Measurements from ENCODE around the gene RHOT1.
"Not testable (repeated sequence)": the region's sequence is repeated elsewhere in the genome, so short reads cannot be mapped to it uniquely, and the experiment has no call there.

The RHOT1 gene

DNA sequence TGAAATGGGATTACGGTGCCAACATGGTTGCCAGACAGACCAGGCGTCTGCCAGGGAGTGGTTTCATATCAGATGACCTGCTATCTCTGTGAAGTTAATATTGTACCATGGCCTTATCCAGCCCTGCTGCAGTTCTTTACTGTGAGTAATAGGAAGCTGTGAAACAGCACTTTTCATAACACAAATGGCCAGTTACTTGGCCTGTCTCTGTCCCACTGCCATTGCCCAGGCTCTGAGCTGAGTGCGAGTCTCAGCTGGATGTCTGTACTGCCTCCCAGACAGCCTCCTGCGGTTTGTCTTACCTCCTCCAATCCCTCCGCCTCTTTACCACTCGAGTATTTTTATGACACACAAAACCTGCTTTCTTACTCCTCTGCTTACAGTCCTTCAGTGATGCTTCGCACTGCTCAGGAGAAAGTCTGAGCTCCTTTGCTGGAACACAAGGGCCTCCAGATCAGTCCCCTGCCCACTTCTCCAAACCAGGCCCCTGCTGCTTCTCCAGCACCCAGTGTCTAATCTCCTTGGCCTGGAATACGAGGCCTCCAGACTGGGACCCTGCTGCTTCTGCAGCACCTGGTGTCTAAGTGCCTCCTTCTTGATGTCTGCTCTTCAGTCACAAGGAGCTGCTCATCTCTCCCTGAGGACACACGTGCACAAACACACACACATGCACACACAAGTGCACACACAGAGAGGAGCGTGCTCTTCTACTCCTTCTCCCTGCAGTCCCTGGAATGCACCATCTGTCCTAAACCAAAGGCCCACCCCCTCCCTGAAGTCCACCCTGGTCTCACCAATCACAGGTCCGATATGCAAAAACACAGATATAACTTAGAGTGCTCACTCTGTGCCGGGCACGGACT, 17.1 kb upstream of the RHOT1 start:
- no peak for DNase-seq (ENCODE audit: low read depth in 2 of 2)

DNA sequence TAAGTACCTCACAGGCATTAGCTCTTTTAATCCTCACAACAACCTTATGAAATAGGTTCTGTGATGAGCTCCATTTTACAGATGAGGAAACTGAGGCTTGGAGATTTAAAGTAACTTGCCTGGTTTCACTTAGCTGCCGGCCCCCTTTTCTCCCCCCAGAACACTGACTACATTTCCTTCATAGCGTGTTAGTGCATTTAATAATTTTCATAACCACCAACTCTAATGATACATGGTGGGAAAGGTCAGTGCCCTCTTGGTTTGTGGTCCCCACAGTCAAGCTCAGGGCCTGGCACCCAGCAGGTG, 16.5 kb upstream of the RHOT1 start:
- no peak for DNase-seq (ENCODE audit: low read depth in 2 of 2)

DNA sequence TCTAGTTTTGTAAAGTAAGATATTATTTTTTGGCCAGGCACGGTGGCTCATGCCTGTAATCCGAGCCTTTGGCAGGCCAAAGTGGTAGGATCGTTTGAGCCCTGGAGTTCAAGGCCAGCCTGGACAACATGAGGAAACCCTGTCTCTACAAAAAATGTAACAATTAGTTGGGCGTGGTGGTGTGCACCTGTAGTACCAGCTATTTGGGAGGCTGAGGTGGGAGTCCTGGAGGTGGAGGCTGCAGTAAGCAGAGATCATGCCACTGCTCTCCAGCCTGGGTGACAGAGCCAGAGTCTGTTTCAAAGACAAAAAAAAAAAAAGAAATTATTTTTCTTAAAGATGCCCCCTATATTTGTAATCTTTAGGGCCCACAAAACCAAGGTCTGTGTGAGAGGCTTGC, 16.0 kb upstream of the RHOT1 start:
- DNase-seq (ENCODE audit: low read depth in 2 of 2), result no peak

DNA sequence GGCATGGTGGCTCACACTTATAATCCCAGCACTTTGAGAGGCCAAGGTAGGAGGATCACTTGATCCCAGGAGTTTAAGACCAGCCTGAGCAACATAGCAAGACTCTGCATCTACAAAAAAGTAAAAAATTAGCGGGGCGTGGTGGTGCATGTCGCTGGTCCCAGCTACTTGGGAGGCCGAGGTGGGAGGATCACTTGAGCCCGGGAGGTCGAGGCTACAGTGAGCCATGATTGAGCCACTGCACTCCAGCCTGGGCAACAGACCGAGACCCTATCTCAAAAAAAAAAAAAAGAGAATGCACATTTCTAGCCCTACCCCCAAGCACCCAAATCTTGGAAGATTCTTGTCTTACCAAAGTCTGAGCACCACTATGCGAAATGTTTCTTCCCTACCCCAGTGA, 15.6 kb upstream of the RHOT1 start:
- DNase-seq (ENCODE audit: low read depth in 2 of 2), result no peak

DNA sequence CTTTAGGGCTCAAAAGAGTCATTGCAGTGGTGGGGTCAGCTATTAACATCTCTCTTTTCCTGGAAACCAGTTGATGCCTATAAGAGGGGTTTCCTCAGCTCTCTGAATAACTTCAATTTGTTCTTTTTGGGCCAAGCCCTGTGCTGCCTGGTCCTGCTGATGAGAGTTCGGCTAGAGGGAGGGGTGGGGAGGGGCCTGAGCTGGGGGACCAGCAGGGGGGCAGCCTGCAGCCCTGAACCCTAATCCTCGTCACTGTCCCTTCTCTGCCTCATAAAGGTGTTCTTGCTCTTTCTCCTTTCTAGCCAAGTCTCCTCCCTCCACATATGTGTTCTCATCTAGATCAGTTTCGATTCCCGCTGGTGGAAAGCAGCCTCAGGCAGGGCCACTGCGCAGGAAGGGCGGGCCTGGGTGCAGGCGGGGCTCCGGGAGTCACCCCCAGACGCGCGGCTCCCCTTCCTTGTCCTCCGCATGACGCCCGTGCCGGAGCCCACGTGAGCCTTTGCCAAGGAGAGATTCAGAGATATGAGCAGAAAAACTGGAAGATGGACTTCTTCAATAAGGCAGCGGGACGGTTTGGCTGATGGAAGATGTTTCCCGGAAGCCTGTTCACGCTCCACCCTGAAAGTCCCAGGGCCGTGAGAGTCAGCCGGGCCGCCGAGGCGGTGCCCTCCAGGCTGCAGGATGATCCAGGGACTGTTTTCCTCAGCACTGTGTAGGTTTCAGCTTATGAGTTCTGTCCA, 15.0 kb upstream of the RHOT1 start:
- DNase-seq (ENCODE audit: low read depth in 2 of 2), result peak in 1 of 2 experiments; percentile 40

DNA sequence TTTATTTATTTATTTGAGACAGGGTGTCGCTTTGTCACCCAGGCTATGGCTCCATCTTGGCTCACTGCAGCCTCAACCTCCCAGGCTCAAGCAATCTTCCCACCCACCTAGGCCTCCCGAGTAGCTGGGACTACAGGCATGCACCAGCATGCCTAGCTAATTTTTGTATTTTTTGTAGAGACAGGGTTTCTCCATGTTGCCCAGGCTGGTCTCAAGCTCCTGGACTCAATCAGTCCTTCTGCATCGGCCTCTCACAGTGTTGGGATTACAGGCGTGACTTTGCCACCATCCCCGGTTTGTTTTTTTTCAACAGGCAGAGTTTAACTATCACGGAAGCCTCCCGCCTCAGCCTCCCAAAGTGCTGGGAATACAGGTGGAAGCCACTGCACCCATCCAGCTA, 13.8 kb upstream of the RHOT1 start:
- not testable (repeated sequence) for DNase-seq (ENCODE audit: low read depth in 2 of 2)

DNA sequence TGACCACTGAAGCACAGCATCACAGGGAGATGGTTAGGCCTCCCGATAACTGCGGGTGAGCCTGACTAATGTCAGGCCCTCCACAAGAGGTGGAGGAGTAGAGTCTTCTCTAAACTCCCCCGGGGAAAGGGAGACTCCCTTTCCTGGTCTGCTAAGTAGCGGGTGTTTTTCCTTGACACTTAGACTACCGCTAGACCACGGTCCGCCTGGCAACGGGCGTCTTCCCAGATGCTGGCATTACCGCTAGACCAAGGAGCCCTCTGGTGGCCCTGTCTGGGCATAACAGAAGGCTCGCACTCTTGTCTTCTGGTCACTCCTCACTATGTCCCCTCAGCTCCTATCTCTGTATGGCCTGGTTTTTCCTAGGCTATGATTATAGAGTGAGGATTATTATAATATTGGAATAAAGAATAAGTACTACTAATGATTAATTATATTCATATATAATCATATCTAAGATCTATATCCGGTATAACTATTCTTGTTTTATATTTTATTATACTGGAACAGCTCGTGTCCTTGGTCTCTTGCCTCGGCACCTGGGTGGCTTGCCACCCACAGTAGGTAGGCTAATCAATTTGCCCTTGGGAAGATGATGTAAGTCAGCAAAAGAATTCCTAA, 6.7 kb upstream of the RHOT1 start:
- not testable (repeated sequence) for DNase-seq (ENCODE audit: low read depth in 2 of 2)

DNA sequence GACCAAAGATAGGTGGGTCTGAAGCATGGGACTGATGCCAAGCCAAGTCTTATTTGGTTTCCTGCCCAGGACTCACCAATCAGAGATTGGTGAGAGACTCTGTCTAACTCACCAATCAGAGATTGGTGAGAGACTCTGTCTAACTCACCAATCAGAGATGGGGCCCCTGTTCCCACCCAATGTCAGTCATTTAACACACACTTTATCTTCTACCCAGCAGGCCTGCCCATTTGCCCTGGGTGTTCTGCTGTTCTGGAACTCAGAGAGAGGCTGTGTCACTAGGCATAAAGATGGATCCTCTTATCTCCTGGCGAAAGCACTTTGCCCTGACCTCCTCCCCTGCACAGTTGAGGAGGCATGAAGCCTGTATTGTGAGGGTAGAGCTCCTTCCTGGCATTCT, 5.4 kb upstream of the RHOT1 start:
- DNase-seq (ENCODE audit: low read depth in 2 of 2), result no peak

DNA sequence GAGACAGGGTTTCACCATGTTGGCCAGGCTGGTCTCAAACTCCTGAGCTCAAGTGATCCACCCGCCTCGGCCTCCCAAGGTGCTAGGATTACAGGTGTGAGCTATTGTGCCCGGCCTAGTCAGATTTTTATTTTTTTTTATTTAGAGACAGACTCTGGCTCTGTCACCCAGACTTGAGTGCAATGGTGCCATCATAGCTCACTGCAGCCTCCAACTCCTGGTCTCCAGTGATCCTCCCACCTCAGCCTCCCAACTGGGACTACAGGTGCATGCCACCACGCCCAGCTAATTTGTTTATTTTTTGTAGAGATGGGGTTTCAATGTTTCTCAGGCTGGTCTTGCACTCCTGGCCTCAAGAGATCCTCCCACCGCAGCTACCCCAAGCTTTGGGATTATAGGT, 2.8 kb upstream of the RHOT1 start:
- DNase-seq (ENCODE audit: low read depth in 2 of 2), result not testable (repeated sequence)

DNA sequence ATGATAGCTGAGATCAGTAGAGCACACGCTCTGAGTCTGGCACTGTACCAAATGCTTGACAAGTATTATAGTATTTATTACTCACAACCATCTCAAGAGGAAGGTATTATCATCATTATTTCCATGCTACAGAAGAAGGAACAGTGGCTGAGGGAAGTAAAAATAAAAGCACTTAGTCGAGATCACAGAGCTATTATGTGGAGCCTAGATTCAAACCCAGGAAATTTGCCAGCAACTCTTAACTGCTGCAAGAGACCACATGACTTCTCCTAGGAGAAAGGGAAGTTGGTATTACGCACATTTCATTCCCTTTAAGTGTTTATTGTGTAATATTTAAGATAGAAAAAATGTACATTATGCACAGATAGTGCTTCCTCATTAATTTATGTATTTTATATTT, 1.0 kb upstream of the RHOT1 start:
- peak; percentile 78 to 80 for DNase-seq (ENCODE audit: low read depth in 2 of 2)

DNA sequence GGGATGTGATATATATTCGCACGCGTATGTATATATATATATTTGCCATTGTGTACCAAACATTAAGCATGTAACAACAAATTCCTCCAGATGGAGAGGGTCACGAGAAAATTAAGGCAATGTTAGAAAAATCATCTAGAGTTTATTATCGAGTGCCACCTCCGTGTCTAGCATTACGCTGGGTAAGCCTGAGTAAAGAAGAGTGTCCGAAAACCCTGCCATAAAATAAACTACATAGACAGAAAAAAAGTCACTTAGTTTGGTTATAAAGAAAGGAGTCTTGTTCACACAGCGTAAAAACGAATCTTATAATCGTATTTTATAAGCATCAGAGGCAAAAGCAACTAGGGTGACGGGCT, 644 bp upstream of the RHOT1 start:
- DNase-seq (ENCODE audit: low read depth in 2 of 2), result no peak

DNA sequence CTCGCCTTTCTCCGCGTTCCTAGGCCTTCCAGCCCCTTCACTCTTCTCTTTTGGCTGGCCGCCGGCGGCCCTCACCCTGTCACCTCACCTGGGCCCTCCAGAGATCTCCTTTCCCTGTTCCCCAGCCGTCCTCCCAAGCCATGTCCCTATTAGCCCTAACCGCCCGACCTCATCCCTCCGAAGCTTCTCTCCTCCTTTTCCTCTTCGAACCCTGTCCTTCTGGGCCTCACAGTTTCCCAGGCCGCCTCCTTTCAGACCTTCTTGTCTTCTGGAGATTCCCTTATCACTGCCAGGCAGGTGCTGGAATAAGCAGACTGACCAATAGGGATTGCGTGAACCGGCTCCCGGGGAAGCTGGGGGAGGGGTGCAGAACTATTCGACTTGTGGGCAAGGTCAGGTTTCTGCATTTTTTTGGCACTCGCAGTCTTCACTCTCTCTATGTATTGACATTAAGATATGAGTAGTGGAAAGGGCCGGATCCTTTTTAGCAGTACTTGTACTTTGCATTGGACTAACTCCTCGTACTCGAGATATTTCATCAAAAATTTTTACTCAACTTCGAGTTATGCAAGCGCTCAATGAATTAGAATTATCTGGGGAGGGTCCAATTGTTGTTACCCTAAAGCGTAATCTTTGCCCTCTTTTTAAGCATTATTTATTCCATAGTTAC, 690 bp downstream of the RHOT1 start:
- DNase-seq (ENCODE audit: low read depth in 2 of 2), result no peak

DNA sequence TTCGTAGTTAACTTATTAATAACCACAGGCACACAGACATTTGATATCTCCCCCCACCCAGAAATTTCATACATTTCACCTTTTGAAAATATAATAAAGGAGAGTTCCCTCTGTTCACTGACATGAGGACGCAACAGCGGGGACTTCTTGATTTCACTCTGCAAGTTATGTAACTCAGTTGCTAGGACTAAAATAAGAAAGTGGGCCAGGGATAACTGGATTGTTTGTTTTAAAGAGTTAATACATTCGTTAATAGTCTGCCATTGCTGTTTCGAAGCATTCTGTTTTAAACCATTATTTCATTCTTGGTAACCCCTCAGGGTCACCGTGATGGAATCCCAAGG, 1.2 kb downstream of the RHOT1 start:
- no peak for DNase-seq (ENCODE audit: low read depth in 2 of 2)

DNA sequence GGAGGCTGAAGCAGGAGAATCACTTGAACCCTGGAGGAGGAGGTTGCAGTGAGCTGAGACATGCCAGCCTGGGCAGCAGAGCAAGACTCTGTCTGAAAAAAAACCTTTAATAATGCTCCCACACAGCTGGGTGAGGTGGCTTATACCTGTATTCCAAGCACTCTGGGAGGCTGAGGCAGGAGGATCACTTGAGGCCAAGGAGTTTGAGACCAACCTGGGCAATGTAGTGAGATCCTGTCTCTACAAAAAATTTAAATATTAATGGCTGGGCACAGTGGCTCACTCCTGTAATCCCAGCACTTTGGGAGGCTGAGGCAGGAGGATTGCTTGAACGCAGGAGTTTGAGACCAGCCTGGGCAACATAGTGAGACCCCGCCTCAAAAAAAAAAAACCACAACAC, 2.1 kb downstream of the RHOT1 start:
- not testable (repeated sequence) for DNase-seq (ENCODE audit: low read depth in 2 of 2)

DNA sequence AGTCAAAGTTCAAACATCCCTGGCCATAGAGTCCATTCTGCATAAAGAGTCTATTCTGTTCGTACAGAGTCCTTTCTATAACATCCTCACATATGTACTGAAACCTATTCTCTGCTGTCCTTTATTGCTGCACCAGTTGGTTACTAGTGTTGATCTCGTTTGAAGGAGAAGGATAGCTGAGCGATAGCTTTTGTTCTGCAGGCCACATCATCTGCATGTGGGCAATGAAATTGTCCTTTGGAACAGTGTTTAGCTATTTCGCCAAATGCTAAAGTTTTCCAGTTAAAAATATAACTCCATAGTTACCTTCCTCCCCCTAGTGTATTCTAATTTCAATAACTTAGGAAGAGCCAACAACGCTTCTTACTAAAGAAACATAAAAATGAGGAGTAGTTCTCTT, 6.0 kb downstream of the RHOT1 start:
- DNase-seq (ENCODE audit: low read depth in 2 of 2), result no peak

DNA sequence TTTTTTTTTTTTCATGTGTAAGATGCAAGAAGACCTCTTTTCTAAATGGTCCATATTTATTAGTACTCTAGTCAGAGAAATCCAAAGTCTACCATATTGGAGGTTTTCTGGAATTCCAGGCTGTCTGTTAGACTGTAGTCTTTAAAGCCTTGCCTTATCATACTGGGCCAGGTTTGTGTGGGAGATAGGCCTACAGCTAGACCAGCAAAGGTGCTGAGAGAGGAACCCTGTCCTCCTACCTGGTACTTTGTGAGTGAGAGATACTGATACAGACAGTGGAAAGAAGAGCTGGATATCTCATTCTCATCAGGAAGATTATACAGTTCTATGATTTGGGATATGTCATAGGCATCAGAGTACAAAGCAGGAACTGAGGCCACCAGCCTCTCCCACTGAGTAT, 8.1 kb downstream of the RHOT1 start:
- no peak for DNase-seq (ENCODE audit: low read depth in 2 of 2)

DNA sequence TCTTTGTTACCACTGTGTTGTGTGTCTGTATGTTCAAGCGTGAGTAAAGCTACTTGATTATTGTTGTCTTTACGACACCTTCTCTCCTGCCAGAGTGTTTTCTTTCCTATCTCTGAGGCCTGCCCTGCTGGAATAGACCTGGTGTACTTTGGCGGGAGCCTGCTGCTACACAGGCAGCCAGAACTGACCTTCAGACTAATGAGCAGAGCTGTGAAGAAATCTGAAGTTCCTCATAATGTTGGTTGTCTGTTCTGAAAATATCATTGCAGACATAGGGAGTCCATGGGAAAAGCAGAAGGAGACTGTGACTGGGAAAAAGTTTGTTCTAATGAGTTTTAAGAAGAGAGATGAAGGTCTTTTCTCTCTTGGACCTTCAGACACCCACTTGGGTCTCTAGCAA, 9.8 kb downstream of the RHOT1 start:
- no peak for DNase-seq (ENCODE audit: low read depth in 2 of 2)

DNA sequence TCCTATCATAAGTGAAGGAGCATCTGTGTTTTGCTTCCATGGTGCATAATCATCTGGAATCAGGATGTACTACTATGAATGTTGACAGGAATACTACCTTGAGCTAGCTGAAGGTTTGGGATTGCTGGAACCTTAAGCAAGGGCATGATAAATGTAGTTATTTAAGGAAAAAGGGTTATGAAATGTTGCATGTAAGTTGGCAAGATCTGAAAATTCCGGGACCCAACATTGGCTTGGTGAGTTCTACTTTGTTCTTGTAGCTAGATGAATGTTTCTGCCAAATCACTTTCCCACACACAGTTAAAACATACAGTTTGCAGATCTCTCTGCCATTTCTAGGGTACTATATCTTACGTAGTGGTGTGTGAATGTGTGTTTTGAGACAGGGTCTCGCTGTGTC, 13.6 kb downstream of the RHOT1 start:
- no peak for DNase-seq (ENCODE audit: low read depth in 2 of 2)

DNA sequence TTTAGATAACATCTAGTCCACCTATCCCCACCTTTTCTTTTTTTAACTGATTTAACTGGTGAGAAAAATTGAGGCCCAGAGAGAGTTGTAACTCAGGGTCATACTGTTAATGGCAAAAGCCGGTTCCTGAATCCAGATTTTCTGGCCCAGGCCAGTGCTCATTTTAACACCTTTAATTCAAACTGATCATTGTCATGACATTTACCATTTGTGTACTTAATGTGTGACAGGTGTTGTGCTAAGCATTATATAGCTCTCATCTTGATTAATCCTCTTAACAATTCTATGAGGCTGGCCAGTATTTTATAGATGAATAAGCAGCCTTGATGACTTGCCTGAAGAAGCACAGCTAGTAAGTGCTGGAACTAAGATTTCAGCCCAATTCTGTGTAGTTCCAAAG, 14.4 kb downstream of the RHOT1 start:
- DNase-seq (ENCODE audit: low read depth in 2 of 2), result no peak

DNA sequence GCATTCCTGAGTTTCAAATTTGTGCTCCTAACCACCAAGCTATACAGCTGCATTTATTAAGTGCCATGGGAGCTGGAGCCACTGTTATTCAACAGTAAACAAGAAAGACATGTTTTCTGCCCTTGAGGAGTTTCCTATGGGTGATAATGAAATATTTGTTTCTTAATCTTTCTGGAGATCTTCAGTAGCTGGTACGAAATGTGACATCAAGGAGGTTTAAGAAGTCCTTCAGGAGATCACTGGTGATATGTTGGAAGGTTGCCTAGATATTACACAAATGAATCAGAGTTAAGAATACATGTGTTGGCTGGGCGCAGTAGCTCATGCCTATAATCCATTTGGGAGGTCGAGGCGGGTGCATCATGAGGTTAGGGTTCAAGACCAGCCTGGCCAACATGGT, 14.9 kb downstream of the RHOT1 start:
- no peak for DNase-seq (ENCODE audit: low read depth in 2 of 2)

DNA sequence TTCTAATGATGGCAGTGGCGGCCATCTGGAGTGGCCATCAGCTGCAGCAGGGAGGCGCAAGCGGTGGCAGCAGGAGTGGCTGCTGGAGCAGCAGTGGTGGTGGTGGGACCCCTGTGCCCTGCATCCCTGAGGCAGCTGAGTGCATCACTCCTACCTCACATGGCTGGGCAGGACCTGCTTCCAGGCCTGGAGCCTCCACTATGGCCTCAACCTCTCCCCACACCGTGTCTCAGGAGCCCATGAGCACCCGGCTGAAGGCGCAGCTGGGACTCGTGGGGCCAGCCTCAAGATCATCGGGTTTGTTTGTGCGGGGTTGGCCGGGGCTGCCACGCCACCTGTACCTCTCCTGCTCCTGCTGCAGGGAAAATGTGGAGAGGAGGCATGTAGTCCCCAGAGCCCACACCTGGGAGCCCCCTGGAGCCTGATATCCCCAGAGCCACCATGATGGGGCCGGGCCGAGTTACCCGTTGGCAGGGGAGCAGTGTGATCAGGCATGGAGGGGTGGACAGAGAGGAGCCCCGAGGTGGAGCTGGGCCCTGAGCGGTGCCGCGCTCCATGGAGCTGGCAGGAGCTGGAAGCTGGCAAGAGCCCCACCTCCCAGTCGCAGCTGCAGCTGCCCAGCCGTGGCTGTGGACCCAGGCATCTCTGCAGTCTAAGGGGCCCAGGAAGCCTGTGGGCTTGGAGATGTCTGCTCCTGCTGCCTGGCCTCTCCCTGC, 16.7 kb downstream of the RHOT1 start:
- DNase-seq (ENCODE audit: low read depth in 2 of 2), result no peak
